GM12878 (cell line): ENCODE results near the gene WNT5B. TPM values are rescaled to one million over a fixed set of nuclear protein-coding genes. Genes with fewer than 3 reads are reported as not detected.
A peak's percentile ranks its signal among the peaks of the same experiment; 100 is the strongest.

Experiments used
- ASH2L ChIP-seq: fragments of 300-600, 200-600 bp; sonication (generic); IDR thresholded peaks from 2 replicates; pipeline ENCODE4 v1.6.1; 2017; ENCODE audit warnings: low read depth, mild to moderate bottlenecking, borderline replicate concordance
- BACH1 ChIP-seq: fragments of 450-650 bp; IDR thresholded peaks from 2 replicates; pipeline ENCODE4 v1.6.1; 2017; ENCODE audit warnings: mild to moderate bottlenecking, borderline replicate concordance
- BCL11A ChIP-seq: IDR thresholded peaks from 2 replicates; pipeline ENCODE4 v1.6.1; 2011; ENCODE audit warnings: low read depth, low read length
- CBX5 ChIP-seq: sonication (generic); IDR thresholded peaks from 2 replicates; pipeline ENCODE4 v1.6.1; 2016; ENCODE audit warnings: low read depth, moderate library complexity, mild to moderate bottlenecking, inconsistent platforms
- CHD1 ChIP-seq: IDR thresholded peaks from 2 replicates; pipeline ENCODE4 v1.6.1; 2012; ENCODE audit warnings: low read depth, low read length, improper control_type of control experiment
- CHD2 ChIP-seq: IDR thresholded peaks from 2 replicates; pipeline ENCODE4 v1.6.1; 2011; ENCODE audit warnings: low read depth, low read length, improper control_type of control experiment, borderline replicate concordance
- CREM ChIP-seq: IDR thresholded peaks from 2 replicates; pipeline ENCODE4 v1.6.1; 2014; ENCODE audit warnings: antibody characterized with exemption, low read depth
- DPF2 ChIP-seq: fragments of 450-650 bp; IDR thresholded peaks from 2 replicates; pipeline ENCODE4 v1.6.1; 2017; ENCODE audit warnings: mild to moderate bottlenecking
- EED ChIP-seq: sonication (generic); IDR thresholded peaks from 2 replicates; pipeline ENCODE4 v1.6.1; 2016; ENCODE audit warnings: antibody characterized with exemption, low read depth
- HSF1 ChIP-seq: fragments of 150-350 bp; IDR thresholded peaks from 2 replicates; pipeline ENCODE4 v1.6.1; 2014; ENCODE audit warnings: mild to moderate bottlenecking, low read depth, low read length
- IRF5 ChIP-seq: fragments of 450-650 bp; IDR thresholded peaks from 2 replicates; pipeline ENCODE4 v1.6.1; 2017; ENCODE audit warnings: borderline replicate concordance
- KAT2A ChIP-seq: conservative IDR thresholded peaks from 2 replicates; pipeline ENCODE4 v1.6.1; 2011; ENCODE audit warnings: low read depth, low read length; ENCODE audit not compliant: control insufficient read depth
- MEF2B ChIP-seq: fragments of 450-650 bp; IDR thresholded peaks from 2 replicates; pipeline ENCODE4 v1.6.1; 2018; ENCODE audit warnings: mild to moderate bottlenecking, moderate library complexity; ENCODE audit not compliant: partially characterized antibody, poor library complexity, severe bottlenecking
- MLLT1 ChIP-seq: fragments of 450-650 bp; IDR thresholded peaks from 2 replicates; pipeline ENCODE4 v1.6.1; 2016; ENCODE audit warnings: mild to moderate bottlenecking
- MTA3 ChIP-seq: IDR thresholded peaks from 2 replicates; pipeline ENCODE4 v1.6.1; 2012; ENCODE audit warnings: low read length, inconsistent platforms, borderline replicate concordance
- NRF1 ChIP-seq: conservative IDR thresholded peaks from 2 replicates; pipeline ENCODE4 v1.6.1; 2011; ENCODE audit warnings: mild to moderate bottlenecking, low read depth, low read length, improper control_type of control experiment
- PAX8 ChIP-seq: fragments of 450-650 bp; IDR thresholded peaks from 2 replicates; pipeline ENCODE4 v1.6.1; 2017; ENCODE audit warnings: mild to moderate bottlenecking, moderate library complexity
- POLR2A ChIP-seq: IDR thresholded peaks from 2 replicates; pipeline ENCODE4 v1.6.1; 2011; ENCODE audit warnings: low read depth, mild to moderate bottlenecking, low read length
- POU2F2 ChIP-seq: IDR thresholded peaks from 3 replicates; pipeline ENCODE4 v1.6.1; 2011; ENCODE audit warnings: low read depth, mild to moderate bottlenecking, low read length, borderline replicate concordance
- RUNX3 ChIP-seq: IDR thresholded peaks from 2 replicates; pipeline ENCODE4 v1.6.1; 2012; ENCODE audit warnings: low read length, inconsistent platforms
- SP1 ChIP-seq: IDR thresholded peaks from one replicate; pipeline ENCODE4 v1.6.1; 2011; ENCODE audit warnings: low read depth, low read length
- SPI1 ChIP-seq: IDR thresholded peaks from 2 replicates; pipeline ENCODE4 v1.6.1; 2011; ENCODE audit warnings: low read depth, mild to moderate bottlenecking, low read length, moderate library complexity, borderline replicate concordance; ENCODE audit not compliant: insufficient read depth
- SREBF2 ChIP-seq: IDR thresholded peaks from 2 replicates; pipeline ENCODE4 v1.6.1; 2012; ENCODE audit warnings: mild to moderate bottlenecking, low read length
- TCF12 ChIP-seq: IDR thresholded peaks from 2 replicates; pipeline ENCODE4 v1.6.1; 2011; ENCODE audit warnings: low read depth, mild to moderate bottlenecking, low read length
- ZBTB4 ChIP-seq: fragments of 450-650 bp; formaldehyde crosslinking; IDR thresholded peaks from 2 replicates; pipeline ENCODE4 v1.4.0; 2022; ENCODE audit warnings: mild to moderate bottlenecking, moderate library complexity
- polyA plus RNA-seq, 11 experiments: library from polyadenylated mRNA; depleted of rRNA in 4 of 11; unstranded in 6 of 11; stranded (reverse) in 5 of 11; fragments of >200 nt; fragmentation: Nextera tagmentation in 4 of 11; fragmentation: Illumina TruSeq in 1 of 11; extraction: Ambion mirVana in 4 of 11; extraction: Trizol in 1 of 11; gene quantifications; 1 replicate in 1 of 11; 2 replicates in 10 of 11; pipeline versions ENCODE4 v1.2.1 to v1.2.3, GENCODE V29; 2011 to 2016; ENCODE audit warnings: inconsistent platforms in 2 of 11, missing spikeins in 2 of 11, low read depth in 1 of 11
- total RNA-seq, 4 experiments: library from RNA; depleted of rRNA in 3 of 4; stranded (reverse); fragments of >200 nt in 3 of 4; fragmentation: Illumina TruSeq in 1 of 4; extraction: Trizol in 1 of 4; gene quantifications; 2 replicates each; pipeline versions ENCODE4 v1.2.1 to v1.2.3, GENCODE V29; 2013 to 2021

Gene WNT5B
- total and polyA plus RNA-seq, 10 of the 15 experiments (the other 5 are each of a cell fraction or from before 2014, with no cell fraction given), result 0.45 to 18.3 (median 5.4) TPM

- TF ChIP-seq MEF2B (no peak), HSF1 (no peak), CHD2 (no peak), RUNX3 (peak; percentile 88), BACH1 (no peak), IRF5 (no peak), KAT2A (no peak), POU2F2 (0 out of 3 replicates have a peak, but pooled peaks have one; percentile 22), DPF2 (no peak), MLLT1 (0 out of 2 replicates have a peak, but pooled peaks have one; percentile 37), PAX8 (no peak), CREM (no peak), CHD1 (no peak), ASH2L (no peak), SPI1 (peak; percentile 76), ZBTB4 (no peak), BCL11A (0 out of 2 replicates have a peak, but pooled peaks have one; percentile 32), SREBF2 (no peak), TCF12 (0 out of 2 replicates have a peak, but pooled peaks have one; percentile 56), EED (peak; percentile 76; the same call in 1 of the 2 replicates), POLR2A (no peak), CBX5 (no peak), NRF1 (no peak), SP1 (peak; percentile 54), MTA3 (no peak)
These were observed 12.6 kb upstream of the WNT5B start (continued) for GRCh38 chr12:1616233-1617066.
